ENCODE results near the gene UBL4B. TPM values are rescaled to one million over a fixed set of nuclear protein-coding genes. Genes with fewer than 3 reads are reported as not detected.

UBL4B gene
- total and polyA plus RNA-seq, 9 of the 15 experiments (the other 6 are each of a cell fraction or from before 2014, with no cell fraction given), result not detected

DNA sequence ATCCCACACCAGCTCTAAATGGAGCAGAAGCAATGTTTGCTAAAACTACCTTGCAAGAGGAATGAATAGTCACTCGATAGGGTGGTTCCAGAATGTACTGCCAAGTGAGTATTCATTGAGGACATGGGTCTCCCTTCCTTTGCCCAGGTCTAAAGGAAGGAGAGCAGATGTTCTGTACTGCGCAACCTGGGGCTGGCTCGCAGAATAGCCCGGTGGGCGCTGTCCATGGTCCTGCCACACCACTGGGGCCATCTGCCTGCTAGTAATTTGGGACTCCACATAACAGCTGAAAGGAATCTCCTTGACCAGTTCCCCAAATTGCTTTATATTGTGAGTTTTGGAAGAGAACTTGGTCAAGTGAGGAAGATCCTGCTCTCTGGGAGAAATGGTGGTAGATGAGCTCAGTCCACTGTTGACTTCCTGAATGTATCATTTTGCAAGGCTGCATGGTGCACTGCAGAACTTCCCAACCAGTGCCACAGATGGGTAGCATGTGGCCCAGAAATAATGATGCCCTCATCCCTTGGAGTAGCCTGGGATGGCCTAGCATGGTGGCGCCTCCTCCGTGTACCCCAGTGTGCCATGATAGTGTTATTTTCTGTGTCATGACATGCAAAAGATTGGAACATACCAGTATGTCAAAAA lies 43.8 kb downstream of the UBL4B start (continued):
- TF ChIP-seq, protein P1, sequence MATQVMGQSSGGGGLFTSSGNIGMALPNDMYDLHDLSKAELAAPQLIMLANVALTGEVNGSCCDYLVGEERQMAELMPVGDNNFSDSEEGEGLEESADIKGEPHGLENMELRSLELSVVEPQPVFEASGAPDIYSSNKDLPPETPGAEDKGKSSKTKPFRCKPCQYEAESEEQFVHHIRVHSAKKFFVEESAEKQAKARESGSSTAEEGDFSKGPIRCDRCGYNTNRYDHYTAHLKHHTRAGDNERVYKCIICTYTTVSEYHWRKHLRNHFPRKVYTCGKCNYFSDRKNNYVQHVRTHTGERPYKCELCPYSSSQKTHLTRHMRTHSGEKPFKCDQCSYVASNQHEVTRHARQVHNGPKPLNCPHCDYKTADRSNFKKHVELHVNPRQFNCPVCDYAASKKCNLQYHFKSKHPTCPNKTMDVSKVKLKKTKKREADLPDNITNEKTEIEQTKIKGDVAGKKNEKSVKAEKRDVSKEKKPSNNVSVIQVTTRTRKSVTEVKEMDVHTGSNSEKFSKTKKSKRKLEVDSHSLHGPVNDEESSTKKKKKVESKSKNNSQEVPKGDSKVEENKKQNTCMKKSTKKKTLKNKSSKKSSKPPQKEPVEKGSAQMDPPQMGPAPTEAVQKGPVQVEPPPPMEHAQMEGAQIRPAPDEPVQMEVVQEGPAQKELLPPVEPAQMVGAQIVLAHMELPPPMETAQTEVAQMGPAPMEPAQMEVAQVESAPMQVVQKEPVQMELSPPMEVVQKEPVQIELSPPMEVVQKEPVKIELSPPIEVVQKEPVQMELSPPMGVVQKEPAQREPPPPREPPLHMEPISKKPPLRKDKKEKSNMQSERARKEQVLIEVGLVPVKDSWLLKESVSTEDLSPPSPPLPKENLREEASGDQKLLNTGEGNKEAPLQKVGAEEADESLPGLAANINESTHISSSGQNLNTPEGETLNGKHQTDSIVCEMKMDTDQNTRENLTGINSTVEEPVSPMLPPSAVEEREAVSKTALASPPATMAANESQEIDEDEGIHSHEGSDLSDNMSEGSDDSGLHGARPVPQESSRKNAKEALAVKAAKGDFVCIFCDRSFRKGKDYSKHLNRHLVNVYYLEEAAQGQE (IDR thresholded peaks at IDR 0.05; ENCODE audit: borderline replicate concordance), result peak; percentile 100
- TF ChIP-seq, protein P1 (CRISPR knock-in tag; IDR thresholded peaks at IDR 0.05; ENCODE audit: low read depth), result peak; percentile 98
- TF ChIP-seq ZNF197 (CRISPR knock-in tag; IDR thresholded peaks at IDR 0.05; ENCODE audit: low read depth) (0 out of 2 replicates have a peak, but pooled peaks have one; percentile 79), FOXK1 (CRISPR knock-in tag; IDR thresholded peaks at IDR 0.05; ENCODE audit: borderline replicate concordance) (0 out of 2 replicates have a peak, but pooled peaks have one; percentile 44), ZNF766 (CRISPR knock-in tag; conservative IDR thresholded peaks at IDR 0.05) (peak; percentile 78), ZNF282 (CRISPR knock-in tag; IDR thresholded peaks at IDR 0.05) (no peak), TCF3 (CRISPR knock-in tag; IDR thresholded peaks at IDR 0.05) (no peak), TEAD1 (CRISPR knock-in tag; IDR thresholded peaks at IDR 0.05) (peak in 1 of 2 experiments; percentile 59; a peak in 1 of 4 replicates), NR3C1 (CRISPR knock-in tag; IDR thresholded peaks at IDR 0.05) (0 out of 2 replicates have a peak, but pooled peaks have one; percentile 62), RAD51 (IDR thresholded peaks at IDR 0.05; ENCODE audit: borderline replicate concordance, low read depth) (no peak), ZFX (CRISPR knock-in tag; IDR thresholded peaks at IDR 0.05) (peak; percentile 19; the same call in 1 of the 2 replicates)
- TF ChIP-seq, protein P2, sequence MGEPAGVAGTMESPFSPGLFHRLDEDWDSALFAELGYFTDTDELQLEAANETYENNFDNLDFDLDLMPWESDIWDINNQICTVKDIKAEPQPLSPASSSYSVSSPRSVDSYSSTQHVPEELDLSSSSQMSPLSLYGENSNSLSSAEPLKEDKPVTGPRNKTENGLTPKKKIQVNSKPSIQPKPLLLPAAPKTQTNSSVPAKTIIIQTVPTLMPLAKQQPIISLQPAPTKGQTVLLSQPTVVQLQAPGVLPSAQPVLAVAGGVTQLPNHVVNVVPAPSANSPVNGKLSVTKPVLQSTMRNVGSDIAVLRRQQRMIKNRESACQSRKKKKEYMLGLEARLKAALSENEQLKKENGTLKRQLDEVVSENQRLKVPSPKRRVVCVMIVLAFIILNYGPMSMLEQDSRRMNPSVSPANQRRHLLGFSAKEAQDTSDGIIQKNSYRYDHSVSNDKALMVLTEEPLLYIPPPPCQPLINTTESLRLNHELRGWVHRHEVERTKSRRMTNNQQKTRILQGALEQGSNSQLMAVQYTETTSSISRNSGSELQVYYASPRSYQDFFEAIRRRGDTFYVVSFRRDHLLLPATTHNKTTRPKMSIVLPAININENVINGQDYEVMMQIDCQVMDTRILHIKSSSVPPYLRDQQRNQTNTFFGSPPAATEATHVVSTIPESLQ (CRISPR knock-in tag; IDR thresholded peaks at IDR 0.05), result 0 out of 2 replicates have a peak, but pooled peaks have one; percentile 36
- TF ChIP-seq, protein P3, sequence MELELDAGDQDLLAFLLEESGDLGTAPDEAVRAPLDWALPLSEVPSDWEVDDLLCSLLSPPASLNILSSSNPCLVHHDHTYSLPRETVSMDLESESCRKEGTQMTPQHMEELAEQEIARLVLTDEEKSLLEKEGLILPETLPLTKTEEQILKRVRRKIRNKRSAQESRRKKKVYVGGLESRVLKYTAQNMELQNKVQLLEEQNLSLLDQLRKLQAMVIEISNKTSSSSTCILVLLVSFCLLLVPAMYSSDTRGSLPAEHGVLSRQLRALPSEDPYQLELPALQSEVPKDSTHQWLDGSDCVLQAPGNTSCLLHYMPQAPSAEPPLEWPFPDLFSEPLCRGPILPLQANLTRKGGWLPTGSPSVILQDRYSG (tag; conservative IDR thresholded peaks at IDR 0.05; ENCODE audit: low read depth), result 0 out of 2 replicates have a peak, but pooled peaks have one; percentile 64
- TF ChIP-seq, protein P4, sequence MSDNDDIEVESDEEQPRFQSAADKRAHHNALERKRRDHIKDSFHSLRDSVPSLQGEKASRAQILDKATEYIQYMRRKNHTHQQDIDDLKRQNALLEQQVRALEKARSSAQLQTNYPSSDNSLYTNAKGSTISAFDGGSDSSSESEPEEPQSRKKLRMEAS (CRISPR knock-in tag; IDR thresholded peaks at IDR 0.05), result peak; percentile 29; the same call in 1 of the 2 replicates
